Esophagus mucosa (tissue), 1 donor: ENCODE measurements around the gene APOM. TPM values are rescaled to one million over a fixed set of nuclear protein-coding genes. Genes with fewer than 3 reads are reported as not detected.

ENCODE experiments used
- total RNA-seq: library from RNA; stranded (reverse); gene quantifications from one replicate; pipeline ENCODE4 v1.2.4, GENCODE V29; 2023
- donor health status: DM: yes; HTN: yes; CAD: no.

APOM gene
- total RNA-seq, 1 donor from 2014 or later, result 1.6 TPM

Other genes starting within 250 kb of the APOM start
- gene MICB, start 157.7 kb upstream of the APOM start, total RNA-seq, result 0.92 TPM
- gene MCCD1, start 126.9 kb upstream of the APOM start, total RNA-seq, result not detected
- 174 TPM for gene DDX39B, start 113.9 kb upstream of the APOM start, total RNA-seq
- gene ATP6V1G2, start 109.3 kb upstream of the APOM start, total RNA-seq, result not detected
- gene NFKBIL1, start 108.3 kb upstream of the APOM start, total RNA-seq, result 13.9 TPM
- gene LTA, start 83.6 kb upstream of the APOM start, total RNA-seq, result not detected
- 0.24 TPM for gene TNF, start 80.3 kb upstream of the APOM start, total RNA-seq
- gene LTB, start 73.5 kb upstream of the APOM start, total RNA-seq, result 1.1 TPM
- 2.4 TPM for gene LST1, start 69.6 kb upstream of the APOM start, total RNA-seq
- gene NCR3, start 62.9 kb upstream of the APOM start, total RNA-seq, result 0.28 TPM
- 3.3 TPM for gene AIF1, start 40.7 kb upstream of the APOM start, total RNA-seq
- gene PRRC2A, start 35.2 kb upstream of the APOM start, total RNA-seq, result 103 TPM
- 143 TPM for gene BAG6, start 3.2 kb upstream of the APOM start, total RNA-seq
- 18.1 TPM for gene C6orf47, start 4.9 kb downstream of the APOM start, total RNA-seq
- gene GPANK1, start 9.1 kb downstream of the APOM start, total RNA-seq, result 8.2 TPM
- 108 TPM for gene CSNK2B, start 10.2 kb downstream of the APOM start, total RNA-seq
- gene LY6G5B, start 14.1 kb downstream of the APOM start, total RNA-seq, result 2.6 TPM
- gene LY6G5C, start 25.2 kb downstream of the APOM start, total RNA-seq, result 0.72 TPM
- 28.3 TPM for gene ABHD16A, start 47.4 kb downstream of the APOM start, total RNA-seq
- not detected for gene LY6G6F, start 51.0 kb downstream of the APOM start, total RNA-seq
- gene LY6G6D, start 59.5 kb downstream of the APOM start, total RNA-seq, result not detected
- gene LY6G6C, start 65.9 kb downstream of the APOM start, total RNA-seq, result 10.8 TPM
- gene MPIG6B, start 67.5 kb downstream of the APOM start, total RNA-seq, result 1.1 TPM
- gene DDAH2, start 73.4 kb downstream of the APOM start, total RNA-seq, result 15.3 TPM
- gene CLIC1, start 80.6 kb downstream of the APOM start, total RNA-seq, result 372 TPM
- 12.0 TPM for gene MSH5, start 84.1 kb downstream of the APOM start, total RNA-seq
- gene SAPCD1, start 106.8 kb downstream of the APOM start, total RNA-seq, result 0.64 TPM
- gene VWA7, start 121.4 kb downstream of the APOM start, total RNA-seq, result 1.6 TPM
- gene VARS1, start 139.9 kb downstream of the APOM start, total RNA-seq, result 79.8 TPM
- 45.0 TPM for gene LSM2, start 151.1 kb downstream of the APOM start, total RNA-seq
- 0.44 TPM for gene HSPA1L, start 159.4 kb downstream of the APOM start, total RNA-seq
- gene HSPA1A, start 159.6 kb downstream of the APOM start, total RNA-seq, result 56.6 TPM
- 92.9 TPM for gene HSPA1B, start 171.8 kb downstream of the APOM start, total RNA-seq
- 17.9 TPM for gene NEU1, start 206.9 kb downstream of the APOM start, total RNA-seq
- gene SLC44A4, start 223.1 kb downstream of the APOM start, total RNA-seq, result 2.9 TPM
- gene EHMT2, start 241.8 kb downstream of the APOM start, total RNA-seq, result 28.2 TPM
- 2.0 TPM for gene ZBTB12, start 246.2 kb downstream of the APOM start, total RNA-seq